Activated naive CD8-positive, alpha-beta T cell treated with anti-CD3 and anti-CD28 coated beads, Interleukin-2, amount 50 U/mL, for 16 hours (primary cell): ENCODE measurements around the gene NPY5R.

Experiments
- DNase-seq: peaks from one replicate; pipeline ENCODE4 v3.0.0-alpha.2; 2020; ENCODE audit warnings: low read depth, low spot score

The NPY5R gene

GRCh38 chr4:163343604-163344146, at the start of gene NPY5R:
NPY5R (plus strand) TSS chr4:163343892; CDS start chr4:163350274, 6,382 bp downstream.
- DNase-seq = no peak

GRCh38 chr4:163295138-163295537, 48.6 kb upstream of the NPY5R start:
- DNase-seq = no peak

- no peak for DNase-seq
Measured at GRCh38 chr4:163300445-163300844, 43.2 kb upstream of the NPY5R start.

- no peak for DNase-seq
Measured at GRCh38 chr4:163303069-163303468, 40.6 kb upstream of the NPY5R start.

- no peak for DNase-seq
Measured at GRCh38 chr4:163309466-163309865, 34.2 kb upstream of the NPY5R start.

GRCh38 chr4:163317110-163317509, 26.6 kb upstream of the NPY5R start:
- no peak for DNase-seq

- DNase-seq = no peak
Measured at GRCh38 chr4:163330916-163331628, 12.6 kb upstream of the NPY5R start.

- no peak for DNase-seq
Measured at GRCh38 chr4:163331629-163332376, 11.9 kb upstream of the NPY5R start.

- no peak for DNase-seq
Measured at GRCh38 chr4:163332526-163333406, 10.9 kb upstream of the NPY5R start, which contains the start of gene NPY1R. NPY1R (minus strand) TSS chr4:163332596; CDS start chr4:163326554, 6,042 bp downstream.

GRCh38 chr4:163335384-163335783, 8.3 kb upstream of the NPY5R start:
- DNase-seq = no peak

GRCh38 chr4:163344147-163345125, 744 bp downstream of the NPY5R start:
- no peak for DNase-seq

- DNase-seq = no peak
Measured at GRCh38 chr4:163350672-163351071, 7.0 kb downstream of the NPY5R start.

- DNase-seq = no peak
Measured at GRCh38 chr4:163353054-163353453, 9.4 kb downstream of the NPY5R start.

GRCh38 chr4:163356104-163356503, 12.4 kb downstream of the NPY5R start:
- no peak for DNase-seq

- DNase-seq = no peak
Measured at GRCh38 chr4:163367651-163368050, 24.0 kb downstream of the NPY5R start.

GRCh38 chr4:163372029-163372428, 28.3 kb downstream of the NPY5R start:
- DNase-seq = no peak

- no peak for DNase-seq
Measured at GRCh38 chr4:163378661-163379060, 35.0 kb downstream of the NPY5R start.

GRCh38 chr4:163380703-163381102, 37.0 kb downstream of the NPY5R start:
- no peak for DNase-seq

GRCh38 chr4:163382178-163382869, 38.6 kb downstream of the NPY5R start:
- no peak for DNase-seq

GRCh38 chr4:163384434-163384833, 40.7 kb downstream of the NPY5R start:
- DNase-seq = no peak
